Cortex of kidney (tissue), 1 donor: Measurements from ENCODE around the gene CFI.
"Not testable (repeated sequence)": the region's sequence is repeated elsewhere in the genome, so short reads cannot be mapped to it uniquely, and the experiment has no call there.

ENCODE experiments used
- DNase-seq: peaks from one replicate; lab custom pipeline; 2025; lab: John Stamatoyannopoulos, UW

Gene CFI

GRCh38 chr4:109795059-109795458 is 6.7 kb downstream of the CFI start:
- DNase-seq = no peak

- DNase-seq = no peak
Observed at GRCh38 chr4:109787807-109788206, 14.0 kb downstream of the CFI start.

GRCh38 chr4:109786846-109787245 is 15.0 kb downstream of the CFI start:
- no peak for DNase-seq

- DNase-seq = not testable (repeated sequence)
Observed at GRCh38 chr4:109782092-109782491, 19.7 kb downstream of the CFI start.

GRCh38 chr4:109764789-109765402 is 36.9 kb downstream of the CFI start:
- no peak for DNase-seq

GRCh38 chr4:109764376-109764775 is 37.4 kb downstream of the CFI start:
- DNase-seq = no peak

GRCh38 chr4:109760682-109761081 is 41.1 kb downstream of the CFI start:
- no peak for DNase-seq

GRCh38 chr4:109755656-109756055 is 46.1 kb downstream of the CFI start:
- DNase-seq = no peak

GRCh38 chr4:109754093-109754857 is 47.5 kb downstream of the CFI start:
- no peak for DNase-seq

GRCh38 chr4:109752525-109752924 is 49.3 kb downstream of the CFI start:
- DNase-seq = no peak

GRCh38 chr4:109751852-109752251 is 49.9 kb downstream of the CFI start:
- DNase-seq = no peak

GRCh38 chr4:109750652-109751244 is 51.1 kb downstream of the CFI start:
- no peak for DNase-seq

GRCh38 chr4:109749388-109750082 is 52.3 kb downstream of the CFI start:
- DNase-seq = no peak

GRCh38 chr4:109748114-109748513 is 53.7 kb downstream of the CFI start:
- DNase-seq = no peak

- DNase-seq = no peak
Observed at GRCh38 chr4:109746728-109747127, 55.1 kb downstream of the CFI start.

GRCh38 chr4:109745830-109746229 is 56.0 kb downstream of the CFI start:
- DNase-seq = no peak

- DNase-seq = no peak
Observed at GRCh38 chr4:109739547-109739946, 62.3 kb downstream of the CFI start.

- no peak for DNase-seq
Observed at GRCh38 chr4:109738104-109738872, 63.5 kb downstream of the CFI start.

- DNase-seq = no peak
Observed at GRCh38 chr4:109735566-109736365, 66.0 kb downstream of the CFI start.

GRCh38 chr4:109733728-109734127 is 68.1 kb downstream of the CFI start:
- DNase-seq = no peak
